HG03039 (cell line): Measurements from ENCODE around the gene VWA3A.
"Not testable (repeated sequence)": the region's sequence is repeated elsewhere in the genome, so short reads cannot be mapped to it uniquely, and the experiment has no call there.

Source experiments
- ATAC-seq: cut with Tn5 transposase; IDR thresholded peaks from one replicate; pipeline ENCODE4 v1.9.1; 2021; ENCODE audit warnings: mild to moderate bottlenecking, moderate library complexity; ENCODE audit not compliant: unreplicated experiment

Gene VWA3A

GRCh38 chr16:22128537-22128936 is 36.2 kb downstream of the VWA3A start:
- ATAC-seq = not testable (repeated sequence)

GRCh38 chr16:22130528-22130927 is 38.2 kb downstream of the VWA3A start:
- ATAC-seq = no peak

GRCh38 chr16:22132801-22133200 is 40.5 kb downstream of the VWA3A start:
- ATAC-seq = no peak

GRCh38 chr16:22138482-22138881 is 46.1 kb downstream of the VWA3A start:
- no peak for ATAC-seq

DNA sequence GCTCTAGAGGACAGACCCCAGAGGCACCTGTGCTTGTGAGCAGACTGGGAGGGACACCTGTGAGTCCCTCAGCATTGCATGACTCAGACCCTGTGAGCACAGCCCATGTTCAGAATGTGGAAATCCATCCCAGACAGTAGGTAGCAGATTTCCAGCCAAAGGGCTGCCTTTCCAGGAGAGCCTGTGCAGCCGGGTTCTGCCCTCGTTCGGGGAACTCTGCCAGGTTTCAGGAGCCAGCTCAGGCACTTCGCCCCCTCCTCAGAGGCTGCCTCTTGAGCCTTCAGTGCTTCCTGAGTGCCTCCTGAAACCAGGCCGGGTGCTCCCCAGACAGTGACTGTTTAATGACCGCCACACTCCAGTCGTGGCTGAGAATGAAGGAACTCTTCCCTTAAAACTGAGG is 46.7 kb downstream of the VWA3A start:
- ATAC-seq = no peak

- no peak for ATAC-seq
These were observed 47.4 kb downstream of the VWA3A start for GRCh38 chr16:22139732-22140131.

- no peak for ATAC-seq
These were observed 49.4 kb downstream of the VWA3A start for GRCh38 chr16:22141767-22142166.

- ATAC-seq = no peak
These were observed 52.2 kb downstream of the VWA3A start for GRCh38 chr16:22144520-22144919.

- no peak for ATAC-seq
These were observed 55.5 kb downstream of the VWA3A start for GRCh38 chr16:22147853-22148252.

GRCh38 chr16:22151246-22151998 is 59.1 kb downstream of the VWA3A start:
- ATAC-seq = no peak

GRCh38 chr16:22152316-22152715 is 60.0 kb downstream of the VWA3A start:
- ATAC-seq = no peak

DNA sequence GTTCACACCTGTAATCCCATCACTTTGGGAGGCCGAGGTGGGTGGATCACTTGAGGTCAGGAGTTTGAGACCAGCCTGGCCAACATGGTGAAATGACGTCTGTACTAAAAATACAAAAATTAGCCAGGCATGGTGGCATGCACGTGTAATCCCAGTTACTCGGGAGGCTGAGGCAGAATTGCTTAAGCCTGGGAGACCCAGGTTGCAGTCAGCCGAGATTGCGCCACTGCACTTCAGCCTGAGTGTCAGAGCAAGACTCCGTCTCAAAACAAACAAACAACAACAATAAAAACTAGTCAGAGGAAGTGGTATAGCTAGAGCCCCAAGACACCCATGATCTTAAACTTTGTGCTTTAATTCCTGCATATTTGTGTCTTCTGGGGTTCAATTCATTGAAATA is 60.7 kb downstream of the VWA3A start:
- ATAC-seq = not testable (repeated sequence)

GRCh38 chr16:22161401-22161800 is 69.1 kb downstream of the VWA3A start:
- ATAC-seq = no peak

- ATAC-seq = no peak
These were observed 69.8 kb downstream of the VWA3A start, which contains the start of gene SDR42E2 for GRCh38 chr16:22161999-22162655. Gene SDR42E2, plus strand, starts transcription at chr16:22162506. Its CDS starts 3,077 bp downstream, at chr16:22165583.

- ATAC-seq = no peak
These were observed 70.3 kb downstream of the VWA3A start for GRCh38 chr16:22162656-22163009.

DNA sequence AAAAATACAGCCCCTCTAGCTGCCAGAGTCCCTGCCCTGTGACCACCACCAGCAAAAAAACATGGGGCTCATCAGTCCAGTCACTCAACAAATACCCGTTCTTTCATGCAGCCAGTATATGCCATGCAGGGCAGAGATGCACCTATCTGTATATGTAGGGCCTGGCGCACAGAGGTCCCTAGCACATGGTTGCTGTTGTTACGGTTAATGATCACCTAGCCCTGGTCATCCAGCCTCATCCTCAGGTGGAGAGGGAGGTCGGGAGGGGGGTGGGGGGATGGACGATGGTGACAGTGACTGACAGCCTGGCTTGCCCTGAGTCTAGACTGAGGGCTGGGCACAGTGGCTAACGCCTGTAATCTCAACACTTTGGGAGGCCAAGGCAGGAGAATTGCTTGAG is 71.5 kb downstream of the VWA3A start:
- no peak for ATAC-seq

DNA sequence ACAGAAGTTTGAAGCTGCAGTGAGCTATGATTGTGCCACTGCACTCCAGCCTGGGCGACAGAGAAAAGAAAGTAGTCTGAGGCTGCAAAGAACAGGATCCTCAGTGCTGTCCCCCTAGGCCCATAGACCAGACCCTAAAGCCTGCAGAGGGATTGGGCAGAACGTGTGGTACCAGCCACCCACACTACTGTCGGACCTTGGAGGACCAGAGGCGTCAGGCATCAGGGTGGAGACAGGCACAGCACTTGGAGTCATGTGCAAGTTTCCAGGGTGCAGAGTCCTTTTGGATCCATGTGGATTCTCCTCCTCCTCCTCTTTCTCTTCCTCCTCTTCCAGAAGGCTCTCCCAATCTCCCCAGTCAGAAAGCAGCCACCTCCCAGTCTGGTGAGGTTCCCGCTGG is 72.1 kb downstream of the VWA3A start:
- no peak for ATAC-seq

DNA sequence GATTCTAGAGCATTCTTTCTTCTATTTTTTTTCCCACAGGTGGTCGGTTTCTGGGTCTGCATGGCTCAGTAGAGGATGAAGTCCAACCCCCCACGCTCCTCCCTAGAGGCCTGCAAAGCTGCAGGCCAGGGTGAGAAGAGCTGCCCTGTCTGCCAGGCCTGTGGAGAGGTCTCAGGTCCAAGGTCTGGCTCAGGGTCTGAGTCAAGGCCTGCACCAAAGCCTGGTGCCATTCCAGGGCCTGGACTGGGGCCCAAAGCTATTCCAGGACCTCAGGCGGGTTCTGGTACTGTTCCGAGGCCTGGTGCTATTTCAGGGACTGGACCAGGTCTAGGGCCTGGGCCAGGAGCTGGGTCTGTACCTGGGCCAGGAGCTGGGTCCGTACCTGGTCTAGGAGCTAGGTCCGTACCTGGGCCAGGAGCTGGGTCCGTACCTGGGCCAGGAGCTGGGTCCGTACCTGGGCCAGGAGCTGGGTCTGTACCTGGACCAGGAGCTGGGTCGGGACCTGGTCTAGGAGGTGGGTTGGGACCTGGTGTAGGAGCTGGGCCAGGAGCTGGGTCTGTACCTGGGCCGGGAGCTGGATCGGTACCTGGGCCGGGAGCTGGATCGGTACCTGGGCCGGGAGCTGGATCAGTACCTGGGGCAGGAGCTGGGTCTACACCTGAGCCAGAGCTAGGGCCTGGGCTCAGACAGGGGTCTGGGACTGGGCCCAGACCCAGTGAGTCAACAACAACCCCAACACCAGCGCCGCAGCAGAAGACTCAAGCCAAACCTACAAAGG is 73.4 kb downstream of the VWA3A start:
- no peak for ATAC-seq

DNA sequence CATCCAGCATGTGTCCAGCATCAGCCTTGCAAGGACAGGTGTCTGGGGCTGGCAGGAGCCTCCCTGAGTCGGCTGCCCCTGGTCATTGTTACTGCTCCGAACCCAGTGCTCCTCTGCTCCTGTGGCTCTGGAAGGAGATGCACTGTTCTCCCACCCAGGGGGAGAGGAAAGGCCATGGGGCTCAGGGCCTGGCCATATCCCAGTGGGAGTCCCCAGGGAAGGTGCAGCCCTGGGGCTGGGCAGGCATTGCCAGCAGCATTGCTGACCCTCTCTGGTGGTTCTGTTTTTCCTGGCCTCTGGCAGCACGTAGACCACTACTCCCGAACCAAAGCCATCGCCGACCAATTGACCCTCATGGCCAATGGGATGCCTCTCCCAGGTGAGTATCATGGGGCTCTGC is 79.6 kb downstream of the VWA3A start:
- no peak for ATAC-seq

GRCh38 chr16:22172642-22173041 is 80.3 kb downstream of the VWA3A start:
- ATAC-seq = not testable (repeated sequence)

- ATAC-seq = no peak
These were observed 82.3 kb downstream of the VWA3A start for GRCh38 chr16:22174642-22175041.
